Parathyroid adenoma (tissue), 2 donors: Measurements from ENCODE around the gene TMEM92.
"Not testable (repeated sequence)": the region's sequence is repeated elsewhere in the genome, so short reads cannot be mapped to it uniquely, and the experiment has no call there.

ENCODE experiments used
- H2AFZ ChIP-seq: fragments of 300-600 bp; sonication (generic); one replicate; pipeline ENCODE4 v1.7.0; 2017; ENCODE audit warnings: antibody characterized with exemption, mild to moderate bottlenecking
- H3K27ac ChIP-seq: fragments of 300-600 bp; sonication (generic); one replicate; pipeline ENCODE4 v1.7.0; 2017
- H3K27me3 ChIP-seq: fragments of 300-600 bp; sonication (generic); one replicate; pipeline ENCODE4 v1.7.0; 2017; ENCODE audit warnings: low read length; ENCODE audit not compliant: control insufficient read depth, insufficient read depth
- H3K36me3 ChIP-seq: fragments of 300-600 bp; sonication (generic); one replicate; pipeline ENCODE4 v1.7.0; 2017; ENCODE audit warnings: low read length; ENCODE audit not compliant: control insufficient read depth, insufficient read depth
- H3K4me1 ChIP-seq: fragments of 300-600 bp; sonication (generic); one replicate; pipeline ENCODE4 v1.7.0; 2017; ENCODE audit warnings: control low read depth
- H3K4me2 ChIP-seq: fragments of 300-600 bp; sonication (generic); one replicate; pipeline ENCODE4 v1.7.0; 2017; ENCODE audit warnings: low read length
- H3K4me3 ChIP-seq: fragments of 300-600 bp; sonication (generic); one replicate; pipeline ENCODE4 v1.7.0; 2017; ENCODE audit warnings: low read depth, low read length
- H3K79me2 ChIP-seq: fragments of 300-600 bp; sonication (generic); one replicate; pipeline ENCODE4 v1.7.0; 2017; ENCODE audit warnings: control low read depth
- H3K9ac ChIP-seq: fragments of 300-600 bp; sonication (generic); one replicate; pipeline ENCODE4 v1.7.0; 2017; ENCODE audit warnings: mild to moderate bottlenecking
- H3K9me3 ChIP-seq: fragments of 300-600 bp; sonication (generic); one replicate; pipeline ENCODE4 v1.7.0; 2017; ENCODE audit warnings: low read length; ENCODE audit not compliant: control insufficient read depth
- TF ChIP-seq, protein P1 (sequence below): fragments of 300-600 bp; sonication (generic); IDR thresholded peaks from one replicate; pipeline ENCODE4 v1.7.0; 2017; ENCODE audit warnings: antibody characterized with exemption, mild to moderate bottlenecking
- donor health status: primary hyperparathyroidism.

TMEM92 gene

DNA sequence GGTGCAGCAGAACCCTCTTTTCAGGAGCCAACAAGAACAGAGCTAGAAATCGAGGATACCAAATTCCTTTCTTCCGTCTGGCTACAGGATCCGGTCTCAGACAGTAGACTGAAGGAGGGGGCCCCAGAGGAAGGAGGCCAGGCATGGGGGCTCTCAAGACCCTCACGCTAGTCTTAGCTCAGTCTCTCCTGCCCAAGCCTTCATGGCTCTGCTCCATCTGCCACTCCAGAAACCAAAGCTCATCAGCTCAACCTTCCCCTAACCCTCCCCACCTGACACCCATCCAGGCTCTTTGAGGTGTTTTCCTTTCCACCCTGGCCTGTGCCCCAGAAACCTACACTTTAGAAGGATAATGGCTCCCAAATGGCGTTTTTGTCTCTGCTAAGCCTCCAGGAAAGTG is 6.2 kb upstream of the TMEM92 start:
- Histone ChIP-seq H3K27ac (no peak overlapping the region), H2AFZ (no peak overlapping the region), H3K4me2 (no peak overlapping the region), H3K27me3 (no peaks in the 10 kb centered on the region), H3K4me3 (no peak overlapping the region), H3K4me1 (no peaks in the 10 kb centered on the region), H3K9me3 (no peaks in the 10 kb centered on the region), H3K9ac (no peak overlapping the region), H3K36me3 (no peaks in the 10 kb centered on the region), H3K79me2 (no peaks in the 10 kb centered on the region)
- TF ChIP-seq, protein P1, sequence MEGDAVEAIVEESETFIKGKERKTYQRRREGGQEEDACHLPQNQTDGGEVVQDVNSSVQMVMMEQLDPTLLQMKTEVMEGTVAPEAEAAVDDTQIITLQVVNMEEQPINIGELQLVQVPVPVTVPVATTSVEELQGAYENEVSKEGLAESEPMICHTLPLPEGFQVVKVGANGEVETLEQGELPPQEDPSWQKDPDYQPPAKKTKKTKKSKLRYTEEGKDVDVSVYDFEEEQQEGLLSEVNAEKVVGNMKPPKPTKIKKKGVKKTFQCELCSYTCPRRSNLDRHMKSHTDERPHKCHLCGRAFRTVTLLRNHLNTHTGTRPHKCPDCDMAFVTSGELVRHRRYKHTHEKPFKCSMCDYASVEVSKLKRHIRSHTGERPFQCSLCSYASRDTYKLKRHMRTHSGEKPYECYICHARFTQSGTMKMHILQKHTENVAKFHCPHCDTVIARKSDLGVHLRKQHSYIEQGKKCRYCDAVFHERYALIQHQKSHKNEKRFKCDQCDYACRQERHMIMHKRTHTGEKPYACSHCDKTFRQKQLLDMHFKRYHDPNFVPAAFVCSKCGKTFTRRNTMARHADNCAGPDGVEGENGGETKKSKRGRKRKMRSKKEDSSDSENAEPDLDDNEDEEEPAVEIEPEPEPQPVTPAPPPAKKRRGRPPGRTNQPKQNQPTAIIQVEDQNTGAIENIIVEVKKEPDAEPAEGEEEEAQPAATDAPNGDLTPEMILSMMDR, result no peak

DNA sequence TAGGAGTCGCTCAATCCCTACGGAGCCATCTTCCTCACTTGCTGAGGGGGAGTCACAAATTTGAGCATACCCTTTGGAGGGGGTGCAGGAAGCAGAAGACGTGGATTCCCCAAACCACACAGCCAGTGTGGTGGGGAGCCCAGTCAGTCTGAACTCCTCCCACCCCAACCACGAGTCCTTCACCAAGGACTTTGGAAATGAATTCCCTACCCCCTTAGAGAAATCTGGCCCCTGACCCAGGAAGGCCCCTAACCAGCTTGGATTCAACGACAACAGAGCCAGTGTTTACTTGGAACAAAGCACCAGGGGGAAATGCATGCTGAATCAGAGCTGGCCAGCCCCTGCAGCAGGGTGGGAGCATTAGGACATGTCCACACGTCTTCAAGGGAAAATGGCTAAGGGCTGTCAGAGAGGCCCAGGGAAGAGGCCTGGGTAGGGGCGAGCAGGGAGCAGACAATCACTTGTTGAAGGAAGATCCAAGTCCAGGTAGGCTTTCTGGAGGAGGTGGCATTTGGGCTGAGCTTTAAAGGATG is 5.5 kb upstream of the TMEM92 start:
- H3K9ac ChIP-seq, result no peak overlapping the region
- H3K27me3 ChIP-seq, result no peaks in the 10 kb centered on the region
- no peak overlapping the region for H3K4me3 ChIP-seq
- H2AFZ ChIP-seq, result no peak overlapping the region
- no peaks in the 10 kb centered on the region for H3K36me3 ChIP-seq
- no peak overlapping the region for H3K27ac ChIP-seq
- no peaks in the 10 kb centered on the region for H3K4me1 ChIP-seq
- H3K4me2 ChIP-seq, result no peak overlapping the region
- TF ChIP-seq, protein P1, result no peak
- no peaks in the 10 kb centered on the region for H3K9me3 ChIP-seq
- no peaks in the 10 kb centered on the region for H3K79me2 ChIP-seq

DNA sequence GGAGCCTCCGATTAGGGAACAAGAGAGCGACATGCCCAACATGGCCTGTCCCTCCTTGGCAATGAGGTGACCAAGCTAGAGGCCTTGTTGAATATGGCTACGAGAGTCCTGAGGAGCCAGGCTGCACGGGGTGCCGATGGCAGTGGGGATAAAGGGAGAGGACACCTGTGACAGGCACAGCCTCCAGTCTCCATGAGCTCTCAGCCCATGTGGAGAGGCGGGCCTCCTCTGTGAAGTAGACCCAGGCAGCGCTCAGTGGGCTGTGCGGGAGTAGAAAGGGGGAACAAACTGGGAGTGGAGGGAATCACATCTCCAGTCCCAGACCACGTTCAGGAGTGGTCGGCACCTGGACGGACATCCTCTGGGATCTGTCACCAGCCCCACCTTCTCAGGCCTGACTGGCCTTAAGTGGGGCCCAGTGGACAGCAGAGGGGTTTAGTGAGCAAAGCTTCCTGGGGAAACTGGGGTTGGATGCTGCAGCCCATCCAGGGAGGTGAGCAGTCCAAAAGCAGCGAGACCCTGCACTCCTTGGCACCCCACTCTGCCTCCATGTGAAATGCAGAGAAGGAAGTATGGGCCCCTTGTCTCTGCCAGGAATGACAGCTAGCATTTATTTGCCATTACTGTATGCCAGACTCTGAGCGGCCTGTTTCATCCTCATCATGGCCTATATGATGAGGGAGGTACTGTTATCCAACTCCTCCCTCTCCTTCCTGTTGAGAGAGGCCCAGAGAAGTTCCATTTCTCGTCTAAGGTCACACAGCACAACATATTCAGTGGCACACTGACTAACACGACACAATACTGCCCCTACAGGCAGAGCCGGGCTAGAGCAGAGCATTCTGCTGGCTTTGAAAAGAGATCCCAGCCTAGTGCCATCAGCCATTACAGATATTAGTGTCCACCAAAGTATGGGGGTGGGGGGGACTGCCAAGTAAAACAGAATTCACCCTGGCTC is 4.5 kb upstream of the TMEM92 start:
- no peaks in the 10 kb centered on the region for H3K36me3 ChIP-seq
- no peak overlapping the region for H3K9ac ChIP-seq
- H3K4me1 ChIP-seq, result no peaks in the 10 kb centered on the region
- no peak overlapping the region for H2AFZ ChIP-seq
- H3K79me2 ChIP-seq, result no peaks in the 10 kb centered on the region
- no peak overlapping the region for H3K4me2 ChIP-seq
- TF ChIP-seq, protein P1, result peak; percentile 53
- no peak overlapping the region for H3K4me3 ChIP-seq
- H3K9me3 ChIP-seq, result no peaks in the 10 kb centered on the region
- H3K27ac ChIP-seq, result no peak overlapping the region
- no peaks in the 10 kb centered on the region for H3K27me3 ChIP-seq

DNA sequence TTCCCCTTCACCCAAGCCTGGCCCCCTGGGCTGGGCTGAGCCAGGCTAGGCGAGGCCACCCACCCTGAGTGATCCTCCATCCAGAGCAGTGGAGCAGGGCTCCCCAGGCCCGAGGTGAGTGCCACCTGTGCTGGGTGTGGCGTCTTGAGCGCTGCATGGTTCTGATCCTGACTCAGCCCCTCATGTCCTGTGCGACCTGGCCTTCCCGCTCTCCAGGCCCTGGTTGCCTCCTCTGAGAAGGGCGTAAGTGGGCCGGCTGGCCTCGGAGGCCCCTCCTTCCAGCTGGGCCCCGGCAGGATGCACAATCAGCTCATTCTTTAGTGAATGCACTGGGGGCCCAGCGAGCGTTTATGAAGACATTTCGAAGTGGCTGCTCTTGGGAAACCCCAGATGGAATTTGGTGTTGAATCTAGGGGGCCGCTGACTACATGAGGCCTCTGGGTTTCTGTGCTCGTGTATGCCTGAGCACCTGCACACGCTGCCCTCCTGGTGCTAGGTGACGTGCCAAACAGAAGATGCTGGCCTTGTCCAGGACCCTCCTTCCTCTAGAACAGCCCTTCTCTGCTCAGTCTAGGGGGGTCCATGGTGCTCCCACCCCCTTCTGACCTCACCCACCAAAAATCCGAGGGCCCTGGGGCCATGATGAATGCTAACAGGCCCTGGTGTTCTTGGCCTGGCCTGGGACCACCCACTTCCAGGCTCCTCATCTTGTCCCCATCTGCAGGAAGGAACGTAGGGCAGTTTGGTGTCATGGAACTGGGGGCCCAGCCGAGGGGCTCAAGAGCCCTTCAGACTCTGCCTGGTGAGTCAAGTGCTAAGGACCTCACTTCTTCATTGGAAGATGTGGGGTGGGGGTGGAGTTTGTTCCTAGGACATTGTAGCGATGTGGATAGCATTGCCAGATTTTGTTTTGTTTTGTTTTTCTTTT is 3.6 kb upstream of the TMEM92 start:
- Histone ChIP-seq H3K9me3 (no peaks in the 10 kb centered on the region), H3K4me2 (no peak overlapping the region), H3K36me3 (no peaks in the 10 kb centered on the region), H2AFZ (no peak overlapping the region), H3K79me2 (no peaks in the 10 kb centered on the region), H3K4me1 (no peaks in the 10 kb centered on the region), H3K27me3 (no peaks in the 10 kb centered on the region), H3K4me3 (no peak overlapping the region), H3K27ac (no peak overlapping the region), H3K9ac (no peak overlapping the region)
- TF ChIP-seq, protein P1, result no peak

DNA sequence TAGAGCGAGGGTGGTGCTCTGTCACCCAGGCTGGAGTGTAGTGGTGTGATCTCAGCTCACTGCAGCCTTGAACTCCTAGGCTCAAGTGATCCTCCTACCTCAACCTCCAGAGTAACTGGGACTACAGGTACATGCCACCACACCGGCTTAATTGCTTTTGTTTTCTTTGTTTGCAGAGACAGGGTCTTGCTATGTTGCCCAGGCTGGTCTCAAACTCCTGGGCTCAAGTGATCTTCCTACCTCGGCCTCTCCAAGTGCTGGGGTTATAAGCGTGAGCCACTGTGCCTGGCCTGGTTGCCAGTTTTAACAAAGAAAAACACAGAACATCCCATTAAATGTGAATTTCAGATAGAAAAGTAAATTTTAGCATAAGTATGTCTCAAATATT is 2.9 kb upstream of the TMEM92 start:
- not testable (repeated sequence) for H3K79me2 ChIP-seq, H3K4me3 ChIP-seq, H3K27me3 ChIP-seq, H3K4me2 ChIP-seq, H3K4me1 ChIP-seq, H3K27ac ChIP-seq, H2AFZ ChIP-seq, H3K36me3 ChIP-seq, H3K9me3 ChIP-seq, H3K9ac ChIP-seq
